ENCODE results near the gene ADA. TPM values are rescaled to one million over a fixed set of nuclear protein-coding genes. Genes with fewer than 3 reads are reported as not detected.

The ADA gene
- total RNA-seq, 1 donor from 2014 or later, result 25.3 TPM

GRCh38 chr20:44642203-44643153 is 9.0 kb downstream of the ADA start:
- peaks cover 30% of the 10 kb centered on the region for H3K4me1 ChIP-seq
- no peak for DNase-seq (ENCODE audit: extremely low spot score in 2 of 2)

GRCh38 chr20:44641325-44641724 is 10.2 kb downstream of the ADA start:
- intact Hi-C loops (cut with DNase I), result no loop called here
- TF ChIP-seq POLR2A (IDR thresholded peaks at IDR 0.05) (no peak), CTCF (IDR thresholded peaks at IDR 0.05) (no peak), POLR2AphosphoS5 (IDR thresholded peaks at IDR 0.05; ENCODE audit: insufficient read depth in 1 of 2, low read depth in 1 of 2) (no peak)
- Histone ChIP-seq H3K36me3 (no peaks in the 10 kb centered on the region), H3K4me3 (no peak overlapping the region), H3K27me3 (no peaks in the 10 kb centered on the region), H3K4me1 (peaks cover 30% of the 10 kb centered on the region), H3K27ac (no peak overlapping the region), H3K9me3 (no peaks in the 10 kb centered on the region)
- DNase-seq (ENCODE audit: extremely low spot score in 2 of 2), result no peak

More at GRCh38 chr20:44642203-44643153, 9.0 kb downstream of the ADA start:
- no peaks in the 10 kb centered on the region for H3K9me3 ChIP-seq
- peak overlapping the region; percentile 68 for H3K27ac ChIP-seq
- H3K36me3 ChIP-seq, result no peaks in the 10 kb centered on the region
- H3K4me3 ChIP-seq, result no peak overlapping the region
- H3K27me3 ChIP-seq, result no peaks in the 10 kb centered on the region
- intact Hi-C loops (cut with DNase I), result no loop called here
- TF ChIP-seq CTCF (IDR thresholded peaks at IDR 0.05), result no peak
- TF ChIP-seq POLR2AphosphoS5 (IDR thresholded peaks at IDR 0.05; ENCODE audit: insufficient read depth in 1 of 2, low read depth in 1 of 2), result peak in 1 of 2 donors; percentile 11

- intact Hi-C loops (cut with DNase I), result no loop called here
- peaks cover 30% of the 10 kb centered on the region for H3K4me1 ChIP-seq
Measured at GRCh38 chr20:44640522-44640921, 11.0 kb downstream of the ADA start.

GRCh38 chr20:44637522-44638372 is 13.8 kb downstream of the ADA start:
- peaks cover 20% of the 10 kb centered on the region for H3K4me1 ChIP-seq
- TF ChIP-seq POLR2AphosphoS5 (IDR thresholded peaks at IDR 0.05; ENCODE audit: insufficient read depth in 1 of 2, low read depth in 1 of 2), result no peak
- no peak for TF ChIP-seq CTCF (IDR thresholded peaks at IDR 0.05)
- no peak for TF ChIP-seq POLR2A (IDR thresholded peaks at IDR 0.05)
- no peaks in the 10 kb centered on the region for H3K9me3 ChIP-seq
- no peak overlapping the region for H3K27ac ChIP-seq
- H3K4me3 ChIP-seq, result no peak overlapping the region
- H3K36me3 ChIP-seq, result no peaks in the 10 kb centered on the region
- H3K27me3 ChIP-seq, result no peaks in the 10 kb centered on the region
- intact Hi-C loops (cut with DNase I), result no loop called here
- DNase-seq (ENCODE audit: extremely low spot score in 2 of 2), result no peak

More at GRCh38 chr20:44640522-44640921, 11.0 kb downstream of the ADA start:
- no peak overlapping the region for H3K4me3 ChIP-seq
- H3K36me3 ChIP-seq, result no peaks in the 10 kb centered on the region
- no peaks in the 10 kb centered on the region for H3K9me3 ChIP-seq
- H3K27me3 ChIP-seq, result no peaks in the 10 kb centered on the region
- DNase-seq (ENCODE audit: extremely low spot score in 2 of 2), result no peak
- H3K27ac ChIP-seq, result no peak overlapping the region
- no peak for TF ChIP-seq POLR2A (IDR thresholded peaks at IDR 0.05)
- TF ChIP-seq POLR2AphosphoS5 (IDR thresholded peaks at IDR 0.05; ENCODE audit: insufficient read depth in 1 of 2, low read depth in 1 of 2), result no peak
- TF ChIP-seq CTCF (IDR thresholded peaks at IDR 0.05), result no peak
